ENCODE measurements around the gene KMO. TPM values are rescaled to one million over a fixed set of nuclear protein-coding genes. Genes with fewer than 3 reads are reported as not detected.

Gene KMO
- total and polyA plus RNA-seq, 2 of the 4 experiments (the other 2 are of a cell fraction), result not detected

- Histone ChIP-seq H3K27me3 (ENCODE audit: control insufficient read depth, insufficient read depth, low read length) (no peaks in the 10 kb centered on the region), H4K91ac (ENCODE audit: insufficient read depth, low read depth, low read length) (no peak overlapping the region), H4K8ac (ENCODE audit: low read depth in 2 of 2, low read length in 2 of 2) (no peak overlapping the region), H3K36me3 (ENCODE audit: control insufficient read depth, insufficient read depth, low read length) (peaks cover 5% of the 10 kb centered on the region), H3K56ac (ENCODE audit: extremely low read depth, insufficient read depth, low read length) (no peak overlapping the region), H3K23ac (ENCODE audit: low read depth, low read length) (no peak overlapping the region), H3K9me1 (ENCODE audit: insufficient read depth, low read length) (peaks cover under 1% of the 10 kb centered on the region; the same call in 1 of the 2 replicates), H3K14ac (replicated peaks; ENCODE audit: low read depth, low read length) (no peak overlapping the region), H2AK5ac (ENCODE audit: low read depth, low read length) (no peak overlapping the region), H3K4me2 (ENCODE audit: low read depth, low read length) (no peak overlapping the region), H3K9me3 (ENCODE audit: control insufficient read depth, insufficient read depth, low read length) (no peaks in the 10 kb centered on the region), H3K4me1 (ENCODE audit: control insufficient read depth, insufficient read depth, low read length) (peaks cover 4% of the 10 kb centered on the region), H2AK9ac (replicated peaks; ENCODE audit: low read depth, low read length, poor library complexity) (no peak overlapping the region), H2BK120ac (ENCODE audit: low read depth, low read length) (no peak overlapping the region), H3K18ac (ENCODE audit: low read depth, low read length) (no peak overlapping the region), H3K9ac (ENCODE audit: low read depth, low read length) (no peak overlapping the region), H2BK5ac (ENCODE audit: low read depth, low read length, poor library complexity, severe bottlenecking) (no peak overlapping the region), H2AFZ (replicated peaks; ENCODE audit: low read length, poor library complexity) (no peak overlapping the region), H3K4me3 (ENCODE audit: insufficient read depth, low read depth, low read length) (no peak overlapping the region), H4K20me1 (ENCODE audit: insufficient read depth, low read length) (no peaks in the 10 kb centered on the region), H3K27ac (ENCODE audit: insufficient read depth, low read length) (no peak overlapping the region), H2BK20ac (ENCODE audit: low read depth, low read length) (no peak overlapping the region), H3K4ac (ENCODE audit: low read depth, low read length) (no peak overlapping the region), H2BK15ac (ENCODE audit: low read depth, low read length) (no peak overlapping the region), H4K5ac (ENCODE audit: low read depth, low read length) (no peak overlapping the region), H3K79me1 (ENCODE audit: low read depth in 1 of 2, low read length in 2 of 2) (peaks cover 4 to 18% of the 10 kb centered on the region in 2 experiments; a peak in 3 of 4 replicates)
- ChIA-PET POLR2A (ENCODE audit: unreplicated experiment) (no interaction called here), CTCF (no interaction called here)
- DNase-seq (no peak), ATAC-seq (ENCODE audit: low read depth) (no peak)
- in situ Hi-C loops (cut with MboI; ENCODE audit: low sequenced_read_pairs) (no loop called here), dilution Hi-C loops (cut with HindIII; ENCODE audit: low sequenced_read_pairs, unreplicated experiment) (no loop called here), intact Hi-C loops (cut with micrococcal nuclease) (no loop called here)
- BruUV-seq (replicated peaks), result no TSS peak
- WGBS, 2 experiments (ENCODE audit: extremely low coverage in 2 of 2, insufficient read length in 1 of 2), result no CpG with 5 or more reads among the region's 5 CpGs
- TF ChIP-seq CHD1 (IDR thresholded peaks at IDR 0.05; ENCODE audit: low read depth, low read length), result no peak
- TF ChIP-seq MXI1 (IDR thresholded peaks at IDR 0.05; ENCODE audit: borderline replicate concordance, low read depth, low read length), result no peak
- no peak for TF ChIP-seq SMC3 (IDR thresholded peaks at IDR 0.05; ENCODE audit: low read depth, low read length)
- TF ChIP-seq RAD21 (IDR thresholded peaks at IDR 0.05; ENCODE audit: low read length), result no peak
- no peak for TF ChIP-seq FOS (IDR thresholded peaks at IDR 0.05; ENCODE audit: low read depth, low read length)
- no peak for TF ChIP-seq MAZ (IDR thresholded peaks at IDR 0.05; ENCODE audit: borderline replicate concordance, low read depth, low read length)
- TF ChIP-seq POLR2A (IDR thresholded peaks at IDR 0.05; ENCODE audit: low read depth, low read length), result no peak
Measured at GRCh38 chr1:241631674-241632073, 99.5 kb downstream of the KMO start.

Measured in IMR-90 (cell line).